Measurements from ENCODE around the gene TAS2R1.

Gene TAS2R1

GRCh38 chr5:9615331-9615730 lies 14.8 kb downstream of the TAS2R1 start:
- TF ChIP-seq GATA2 (IDR thresholded peaks at IDR 0.05; ENCODE audit: low read depth, low read length) (no peak), GATA3 (IDR thresholded peaks at IDR 0.05; ENCODE audit: low read depth, low read length) (no peak)

- TF ChIP-seq GATA3 (IDR thresholded peaks at IDR 0.05; ENCODE audit: low read depth, low read length) = no peak
- no peak for TF ChIP-seq GATA2 (IDR thresholded peaks at IDR 0.05; ENCODE audit: low read depth, low read length)
These were observed 16.8 kb downstream of the TAS2R1 start for GRCh38 chr5:9613360-9613759.

GRCh38 chr5:9610969-9611368 lies 19.2 kb downstream of the TAS2R1 start:
- TF ChIP-seq GATA3 (IDR thresholded peaks at IDR 0.05; ENCODE audit: low read depth, low read length) = no peak
- TF ChIP-seq GATA2 (IDR thresholded peaks at IDR 0.05; ENCODE audit: low read depth, low read length) = no peak

DNA sequence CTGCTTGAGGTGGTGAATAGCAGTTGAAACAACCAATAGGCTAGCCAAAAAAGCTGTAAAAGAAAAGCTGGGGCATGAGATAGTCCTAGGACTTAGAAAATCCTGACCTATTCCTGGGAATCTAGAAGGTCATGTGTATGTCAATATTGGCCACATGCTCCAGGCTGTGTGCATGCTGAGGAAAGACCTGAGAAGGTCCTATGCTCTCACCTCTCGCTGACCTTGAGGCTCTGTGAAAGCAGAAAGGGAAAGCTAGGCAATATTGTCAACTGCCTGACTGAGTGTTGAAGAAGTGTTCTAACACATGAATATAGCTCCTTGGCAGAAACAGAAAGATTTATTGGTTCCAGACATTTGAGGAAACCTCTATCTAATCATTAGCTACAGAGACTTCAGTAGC lies 19.8 kb downstream of the TAS2R1 start:
- TF ChIP-seq GATA2 (IDR thresholded peaks at IDR 0.05; ENCODE audit: low read depth, low read length) = no peak

GRCh38 chr5:9608093-9608492 lies 22.1 kb downstream of the TAS2R1 start:
- TF ChIP-seq GATA3 (IDR thresholded peaks at IDR 0.05; ENCODE audit: low read depth, low read length) (no peak), GATA2 (IDR thresholded peaks at IDR 0.05; ENCODE audit: low read depth, low read length) (no peak)

DNA sequence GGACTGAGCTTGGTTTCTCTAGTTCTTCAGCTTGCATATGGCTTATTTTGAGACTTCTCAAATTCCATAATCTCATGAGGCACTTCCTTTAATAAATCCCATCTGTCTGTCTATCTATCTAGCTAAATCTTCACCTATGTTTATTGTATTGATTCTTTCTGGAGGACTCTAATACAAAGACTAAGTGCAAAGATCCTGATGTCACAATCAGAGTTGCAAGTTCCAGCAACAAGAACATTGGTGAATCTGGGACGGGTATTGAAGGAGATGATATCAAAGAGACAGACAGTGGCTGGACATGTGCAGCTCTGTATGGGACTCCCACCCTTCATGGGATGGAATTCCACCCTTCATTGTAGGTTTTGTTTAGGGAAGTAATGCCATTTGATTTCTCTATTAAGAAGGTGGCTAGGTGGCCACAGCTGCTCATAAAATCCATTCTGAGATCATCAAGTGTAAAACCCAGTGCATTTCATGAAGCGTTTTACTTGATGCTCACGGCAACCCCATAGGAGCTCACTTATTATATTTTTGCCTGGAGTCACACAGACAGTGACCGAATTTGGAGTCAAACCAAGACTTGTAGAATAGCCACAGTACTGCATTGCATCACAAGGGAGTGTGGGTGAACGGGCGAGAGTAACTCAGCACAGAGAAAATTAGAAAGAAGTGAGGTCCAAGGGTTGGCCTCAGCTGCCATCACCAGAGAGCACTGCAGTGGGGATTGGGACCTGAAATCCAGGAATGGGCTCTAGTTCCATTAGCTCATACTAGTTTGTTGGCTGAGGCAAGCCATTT lies 24.9 kb downstream of the TAS2R1 start:
- TF ChIP-seq GATA2 (IDR thresholded peaks at IDR 0.05; ENCODE audit: low read depth, low read length) = no peak
- no peak for TF ChIP-seq GATA3 (IDR thresholded peaks at IDR 0.05; ENCODE audit: low read depth, low read length)

DNA sequence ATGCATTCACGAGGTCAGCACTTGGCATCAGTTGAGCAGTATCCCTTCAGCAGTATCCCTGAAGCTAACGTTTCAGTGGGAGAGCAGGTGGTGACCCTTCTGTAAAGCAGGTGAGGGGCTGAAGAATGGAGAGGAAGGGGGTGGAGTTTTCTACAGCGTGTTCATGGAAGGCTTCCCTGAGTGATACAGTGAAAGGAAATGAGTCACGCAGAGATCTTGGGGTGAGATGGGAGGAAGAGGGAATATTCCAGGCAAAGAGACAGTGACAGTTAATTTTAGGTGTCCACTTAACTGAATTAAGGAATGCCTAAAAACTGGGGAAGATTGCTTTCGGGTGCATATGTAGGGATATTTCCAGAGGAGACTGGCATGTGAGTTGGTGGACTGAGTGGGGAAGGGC lies 25.7 kb downstream of the TAS2R1 start:
- no peak for TF ChIP-seq GATA3 (IDR thresholded peaks at IDR 0.05; ENCODE audit: low read depth, low read length)
- no peak for TF ChIP-seq GATA2 (IDR thresholded peaks at IDR 0.05; ENCODE audit: low read depth, low read length)

DNA sequence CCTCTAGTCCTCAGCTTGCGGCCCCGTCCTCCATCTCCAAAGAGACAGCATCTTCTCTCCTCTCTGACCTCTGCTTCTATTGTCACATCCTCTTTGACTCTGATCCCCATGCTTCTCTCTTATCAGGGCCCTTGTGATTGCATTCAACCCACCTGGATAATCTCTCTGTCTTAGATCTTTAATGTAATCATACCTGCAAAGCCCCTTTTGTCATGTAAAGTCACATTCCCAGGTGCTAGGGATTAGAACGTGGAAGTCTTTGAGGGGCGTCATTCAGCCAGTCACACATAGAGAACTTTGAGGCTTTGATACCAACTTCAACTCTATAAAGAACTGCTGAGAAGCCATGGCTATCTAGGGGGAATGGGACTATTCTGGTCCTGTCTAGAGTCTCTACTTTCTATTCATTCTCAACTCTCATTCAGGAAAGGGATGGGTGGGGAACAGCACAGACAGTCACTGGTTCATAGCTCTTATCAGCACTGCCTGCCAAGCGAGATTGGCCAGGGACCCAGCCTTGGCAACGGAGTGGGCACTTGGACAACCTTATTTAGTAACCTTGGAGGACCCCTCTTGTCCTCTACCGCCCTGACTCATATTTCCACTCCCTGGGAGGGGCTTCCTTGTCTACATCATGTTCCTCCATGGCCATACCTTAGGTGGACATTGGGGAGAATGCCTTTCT lies 29.0 kb downstream of the TAS2R1 start:
- TF ChIP-seq GATA2 (IDR thresholded peaks at IDR 0.05; ENCODE audit: low read depth, low read length) (no peak), GATA3 (IDR thresholded peaks at IDR 0.05; ENCODE audit: low read depth, low read length) (no peak)

- TF ChIP-seq GATA2 (IDR thresholded peaks at IDR 0.05; ENCODE audit: low read depth, low read length) (no peak), GATA3 (IDR thresholded peaks at IDR 0.05; ENCODE audit: low read depth, low read length) (no peak)
These were observed 30.8 kb downstream of the TAS2R1 start for GRCh38 chr5:9599391-9599790.

- TF ChIP-seq GATA3 (IDR thresholded peaks at IDR 0.05; ENCODE audit: low read depth, low read length) (no peak), GATA2 (IDR thresholded peaks at IDR 0.05; ENCODE audit: low read depth, low read length) (no peak)
These were observed 33.3 kb downstream of the TAS2R1 start for GRCh38 chr5:9596824-9597223.

DNA sequence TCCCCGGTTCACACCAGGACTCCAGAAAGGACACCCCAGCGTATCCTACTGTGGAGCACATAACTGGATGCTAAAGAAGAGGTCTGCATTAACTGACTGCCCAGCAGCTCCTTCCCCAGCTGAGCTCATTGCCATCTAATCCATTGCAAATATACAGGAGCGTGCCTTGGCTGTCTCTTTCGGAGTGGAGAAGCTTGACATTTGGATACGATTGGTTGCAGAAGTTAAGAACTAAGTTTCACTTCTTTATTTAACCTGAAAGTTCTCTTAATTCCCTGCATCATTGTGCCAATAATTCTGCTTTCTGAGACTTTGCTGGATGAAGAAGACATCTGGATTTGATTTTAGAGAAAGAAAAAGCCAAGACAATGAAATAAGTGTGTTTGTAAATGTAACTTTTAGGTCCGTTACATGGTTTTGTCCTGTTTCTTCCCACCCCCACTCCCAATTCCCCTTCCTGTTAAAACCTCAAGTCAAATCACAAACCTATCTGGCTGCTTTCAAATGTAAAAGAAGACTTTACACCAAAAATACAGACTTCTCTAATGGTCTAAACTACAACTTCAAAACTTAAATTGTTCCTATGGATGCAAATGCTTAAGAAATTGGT lies 33.9 kb downstream of the TAS2R1 start:
- no peak for TF ChIP-seq GATA2 (IDR thresholded peaks at IDR 0.05; ENCODE audit: low read depth, low read length)
- no peak for TF ChIP-seq GATA3 (IDR thresholded peaks at IDR 0.05; ENCODE audit: low read depth, low read length)

GRCh38 chr5:9594913-9595312 lies 35.2 kb downstream of the TAS2R1 start:
- TF ChIP-seq GATA2 (IDR thresholded peaks at IDR 0.05; ENCODE audit: low read depth, low read length) = no peak
- TF ChIP-seq GATA3 (IDR thresholded peaks at IDR 0.05; ENCODE audit: low read depth, low read length) = no peak

DNA sequence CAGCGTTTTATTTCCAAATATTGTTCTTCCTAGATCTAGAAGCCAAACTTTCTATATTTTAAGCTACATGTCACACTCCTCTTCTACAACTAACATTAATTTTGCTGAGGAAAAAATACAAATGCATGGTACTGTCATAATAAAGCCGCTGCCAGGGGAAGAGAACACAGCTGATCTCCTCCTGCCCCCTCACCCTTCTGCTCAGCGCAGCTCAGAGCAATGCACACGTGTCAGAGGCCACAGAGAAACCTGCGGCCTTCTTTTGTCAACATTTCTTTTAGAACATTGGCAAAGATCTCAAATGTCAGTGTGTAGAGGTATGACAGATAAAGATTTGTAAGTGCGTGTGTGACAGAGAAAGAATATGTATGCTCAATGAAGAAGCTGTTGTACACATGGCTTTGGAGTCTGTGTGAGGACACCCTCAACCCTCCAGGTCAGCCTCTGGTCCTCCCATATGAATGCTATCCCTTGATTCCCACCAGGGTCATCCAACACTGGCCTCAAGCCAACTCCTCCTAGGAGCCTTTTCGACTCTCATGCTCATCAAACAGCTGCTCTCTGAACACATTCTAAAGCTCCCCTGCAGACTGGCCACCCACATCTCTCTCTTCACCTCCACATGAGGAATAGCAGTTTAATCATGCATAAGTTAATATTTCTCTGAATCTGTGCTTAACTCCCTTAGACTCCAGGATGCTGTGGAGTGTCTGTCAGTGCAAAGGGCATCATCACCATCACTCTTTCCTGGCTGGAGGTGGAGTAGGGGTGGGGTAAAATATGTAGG lies 40.9 kb downstream of the TAS2R1 start:
- TF ChIP-seq GATA2 (IDR thresholded peaks at IDR 0.05; ENCODE audit: low read depth, low read length) (no peak), GATA3 (IDR thresholded peaks at IDR 0.05; ENCODE audit: low read depth, low read length) (no peak)

DNA sequence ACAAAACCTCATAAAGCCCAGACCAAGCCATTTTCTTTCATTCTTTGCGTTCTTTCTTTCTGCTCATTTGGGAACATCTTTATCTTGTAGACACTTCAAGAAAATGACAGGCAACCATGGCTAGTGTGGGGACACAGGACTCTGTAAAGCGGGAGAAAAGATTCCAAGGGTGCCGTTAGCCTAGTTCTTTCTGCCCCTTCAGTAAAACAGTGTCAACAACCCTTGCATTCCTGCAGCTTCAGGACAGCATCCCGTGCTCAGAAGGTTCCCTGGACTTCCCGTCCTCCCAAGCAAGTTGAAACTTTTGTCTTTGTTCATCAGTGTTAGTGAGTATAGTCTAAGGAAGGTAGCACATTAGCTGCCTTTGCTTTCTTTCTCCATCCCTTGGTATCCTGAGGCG lies 41.9 kb downstream of the TAS2R1 start:
- no peak for TF ChIP-seq GATA2 (IDR thresholded peaks at IDR 0.05; ENCODE audit: low read depth, low read length)
- no peak for TF ChIP-seq GATA3 (IDR thresholded peaks at IDR 0.05; ENCODE audit: low read depth, low read length)

All from SH-SY5Y (cell line).